H1 (cell line): ENCODE data around the gene BZW2.

Experiments
- CTCF ChIP-seq, 3 experiments: IDR thresholded peaks; 1 replicate in 2 of 3; 2 replicates in 1 of 3; pipeline versions ENCODE4 v1.5.1 to v1.6.1; 2011; ENCODE audit warnings: low read length in 3 of 3, mild to moderate bottlenecking in 3 of 3, inconsistent platforms in 2 of 3, low read depth in 1 of 3, moderate library complexity in 1 of 3; ENCODE audit not compliant: insufficient read depth in 1 of 3; ENCODE audit errors: control extremely low read depth in 1 of 3
- MAX ChIP-seq: IDR thresholded peaks from 2 replicates; pipeline ENCODE4 v1.6.1; 2012; ENCODE audit warnings: inconsistent platforms
- POLR2AphosphoS5 ChIP-seq: IDR thresholded peaks from 2 replicates; pipeline ENCODE4 v1.6.1; 2011; ENCODE audit warnings: low read depth, low read length
- TAF1 ChIP-seq: IDR thresholded peaks from 2 replicates; pipeline ENCODE4 v1.6.1; 2011; ENCODE audit warnings: mild to moderate bottlenecking, low read depth, low read length
- ZNF274 ChIP-seq: IDR thresholded peaks from 2 replicates; pipeline ENCODE4 v1.7.0; 2012; ENCODE audit warnings: low read length, borderline replicate concordance; ENCODE audit errors: extremely low read depth

- TF ChIP-seq CTCF (IDR thresholded peaks at IDR 0.05; ENCODE audit: control extremely low read depth in 1 of 3, insufficient read depth in 1 of 3, low read depth in 1 of 3, low read length in 3 of 3) (no peak), TAF1 (no peak), ZNF274 (no peak), MAX (no peak), POLR2AphosphoS5 (no peak)
Measured at GRCh38 chr7:16740996-16741395, 95.0 kb downstream of the BZW2 start.
